RPMI7951 (cell line): ENCODE results near the gene LY86. TPM values are rescaled to one million over a fixed set of nuclear protein-coding genes. Genes with fewer than 3 reads are reported as not detected.
"Not testable (repeated sequence)": the region's sequence is repeated elsewhere in the genome, so short reads cannot be mapped to it uniquely, and the experiment has no call there.

Experiments used
- DNase-seq: peaks from one replicate; pipeline ENCODE4 v3.0.0-alpha.2; 2012; ENCODE audit warnings: low read depth
- total RNA-seq: library from RNA; depleted of rRNA; stranded (reverse); fragments of >200 nt; shearing (Covaris generic); gene quantifications from 2 replicates; pipeline ENCODE4 v1.2.3, GENCODE V29; 2014

The LY86 gene
- total RNA-seq, 1 experiment from 2014 or later = not detected

DNA sequence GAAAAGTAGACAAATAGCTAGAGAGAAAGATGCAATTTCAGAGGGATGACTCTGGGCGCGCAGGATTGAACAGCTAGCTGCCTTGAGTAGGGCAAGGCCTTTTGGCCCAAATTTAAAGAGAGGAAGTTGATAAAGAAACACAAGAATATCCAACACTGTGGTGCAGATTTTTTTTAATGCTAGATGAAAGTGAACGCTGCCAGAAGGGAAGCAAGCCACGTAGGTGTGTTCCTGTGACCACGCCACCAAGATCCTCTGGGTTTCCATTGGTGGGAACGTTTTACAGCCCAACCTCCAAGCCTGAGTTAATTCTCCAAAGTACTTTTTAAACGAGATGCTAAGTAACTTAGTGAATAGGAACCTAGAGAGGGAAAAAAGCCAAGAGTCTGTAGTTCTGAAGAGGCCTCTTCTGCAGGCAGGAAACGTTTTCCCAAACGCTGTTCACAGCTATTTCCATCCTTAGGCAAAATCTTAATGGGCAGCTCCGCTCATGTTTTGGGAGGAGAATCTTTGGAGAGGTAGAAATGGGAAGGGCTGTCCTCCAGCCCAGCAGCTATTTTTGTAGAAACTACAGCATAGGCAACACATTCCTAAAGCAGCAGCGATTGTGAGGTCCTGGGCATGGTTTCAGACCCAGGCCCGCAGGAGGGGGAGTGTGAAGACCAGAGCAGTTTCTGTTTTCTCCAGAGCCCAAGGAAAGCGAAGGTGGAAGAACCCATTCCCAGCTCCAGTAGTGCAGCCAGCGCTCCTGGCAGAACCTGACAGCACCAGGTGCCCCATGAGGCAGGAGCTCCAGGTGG lies 8.2 kb downstream of the LY86 start:
- no peak for DNase-seq

DNA sequence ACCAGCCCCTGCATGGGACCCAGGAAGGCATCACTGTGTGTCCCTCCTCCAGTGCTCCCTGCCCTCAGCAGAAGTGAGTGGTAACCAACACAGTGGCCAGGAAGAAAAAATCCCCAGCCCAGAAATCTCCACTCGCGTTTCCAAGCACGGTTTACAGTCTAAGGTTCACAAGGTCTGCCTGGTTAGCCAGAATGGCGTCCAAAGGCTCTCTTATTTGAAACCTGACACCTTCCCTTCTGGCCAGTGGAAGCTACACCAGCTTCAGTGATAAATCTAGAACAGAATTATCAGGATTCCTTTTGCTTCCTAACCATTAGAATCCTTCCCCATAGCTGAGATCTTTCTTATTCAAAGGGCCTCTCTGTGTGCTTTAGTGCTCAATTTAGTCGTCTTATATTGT lies 9.2 kb downstream of the LY86 start:
- DNase-seq = no peak

DNA sequence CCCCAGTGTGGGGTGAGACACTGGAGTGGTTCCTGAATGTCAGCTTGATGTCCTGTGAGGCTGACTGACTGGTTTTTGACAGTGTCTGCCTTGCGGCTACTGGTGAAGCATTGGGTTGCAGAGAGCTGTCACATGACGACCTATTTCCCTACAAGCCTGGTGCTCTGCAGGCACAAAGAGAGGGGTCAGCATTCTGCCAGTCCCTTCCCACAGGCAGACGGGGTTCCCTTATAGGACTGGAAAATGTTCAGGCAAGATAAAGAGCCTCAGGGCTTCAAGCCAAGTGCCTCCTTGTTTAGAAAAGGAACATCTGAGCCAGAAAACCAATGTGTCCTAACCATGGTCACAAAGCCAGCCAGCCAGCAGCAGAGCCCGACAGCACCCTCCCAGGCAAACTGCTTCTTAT lies 11.0 kb downstream of the LY86 start:
- DNase-seq = no peak

DNA sequence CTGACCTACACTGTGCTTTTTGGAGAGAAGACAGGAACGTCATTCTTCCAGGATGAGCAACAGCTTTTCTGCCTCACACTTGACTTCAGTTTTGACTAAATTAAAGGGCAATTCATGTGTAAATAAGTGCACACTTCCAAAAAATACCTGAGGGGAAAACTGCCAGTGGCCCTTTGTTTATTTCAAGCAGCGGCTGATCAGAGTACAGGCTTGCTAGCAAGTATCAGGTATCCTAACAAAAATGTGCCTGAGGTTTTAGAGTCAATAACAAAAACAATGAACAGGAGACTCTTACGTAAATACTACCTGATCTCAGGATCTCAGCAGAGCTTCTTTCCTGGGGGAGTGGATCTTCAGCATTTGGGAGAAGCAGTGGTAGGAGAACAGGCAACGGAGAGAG lies 12.4 kb downstream of the LY86 start:
- DNase-seq = no peak

DNA sequence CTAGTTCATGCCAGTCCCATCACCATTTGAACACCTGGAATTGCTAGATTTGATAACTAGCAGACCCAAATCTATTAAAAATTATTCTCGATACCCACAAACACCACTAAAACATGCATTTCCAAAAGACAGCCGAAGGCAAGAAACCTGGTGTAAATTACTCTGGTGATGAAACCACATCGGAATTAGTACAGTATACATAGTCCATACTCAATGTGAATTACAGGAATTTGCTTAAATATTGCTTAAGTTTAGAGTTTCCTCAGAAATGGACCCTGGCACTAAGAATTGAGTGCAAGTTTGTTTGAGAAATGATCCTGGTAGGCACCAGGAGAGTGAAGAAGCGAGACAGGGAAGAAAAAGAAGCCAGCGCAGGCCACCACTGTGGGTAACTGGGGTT lies 13.7 kb downstream of the LY86 start:
- no peak for DNase-seq

DNA sequence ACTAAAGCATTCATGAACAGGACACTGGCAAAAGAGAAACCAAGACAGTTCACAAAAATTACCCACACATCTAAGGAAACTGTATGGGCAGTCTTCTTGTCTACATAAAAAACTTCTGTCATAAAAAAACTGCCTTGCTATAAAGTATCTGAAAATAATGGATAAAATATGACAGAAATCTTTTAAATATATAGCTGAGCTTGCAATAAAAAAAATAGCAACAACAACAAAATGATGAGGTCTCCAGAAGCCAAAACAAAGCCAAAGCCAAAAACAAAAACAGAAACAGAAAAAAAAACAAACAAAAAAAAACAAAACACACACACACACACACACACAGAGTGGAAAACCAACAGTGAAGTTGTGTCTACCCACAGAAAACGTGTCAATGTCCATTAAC lies 14.8 kb downstream of the LY86 start:
- DNase-seq = no peak

DNA sequence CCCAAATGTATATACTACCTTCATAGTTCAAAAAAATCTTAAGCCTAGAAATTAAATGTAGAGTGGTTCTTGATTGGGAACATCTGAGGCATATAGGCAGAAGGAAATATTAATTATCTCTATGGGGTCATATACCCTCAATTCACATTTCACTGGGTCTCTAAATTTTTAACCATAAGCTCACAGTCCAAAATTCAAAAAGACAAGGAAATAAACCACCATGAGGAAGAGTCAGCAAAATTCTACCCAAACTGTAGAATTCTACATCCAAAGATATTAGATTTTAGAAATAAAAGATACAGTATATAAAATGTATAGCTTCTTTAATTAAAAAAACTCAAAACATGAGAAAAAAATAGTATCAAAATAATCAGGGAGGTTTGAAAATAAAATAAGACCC lies 15.5 kb downstream of the LY86 start:
- no peak for DNase-seq

DNA sequence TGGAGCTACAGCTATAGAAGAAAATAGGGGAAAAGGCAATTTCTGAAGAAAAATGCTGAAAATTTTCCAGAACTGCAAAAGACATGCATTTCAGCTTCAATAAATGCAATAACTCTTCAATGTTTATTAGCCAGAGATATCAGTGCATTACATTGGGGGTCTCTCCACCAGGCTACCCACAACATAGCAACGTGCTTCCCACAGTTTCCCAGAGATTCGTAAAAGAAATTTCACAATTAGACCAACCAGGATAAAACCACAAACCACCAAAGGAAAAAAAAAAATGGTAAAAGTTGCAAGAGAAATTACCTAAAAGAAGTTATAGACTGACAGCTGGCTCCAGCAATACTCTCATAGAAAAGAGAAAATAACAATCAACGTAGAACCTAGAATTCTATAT lies 16.0 kb downstream of the LY86 start:
- no peak for DNase-seq

DNA sequence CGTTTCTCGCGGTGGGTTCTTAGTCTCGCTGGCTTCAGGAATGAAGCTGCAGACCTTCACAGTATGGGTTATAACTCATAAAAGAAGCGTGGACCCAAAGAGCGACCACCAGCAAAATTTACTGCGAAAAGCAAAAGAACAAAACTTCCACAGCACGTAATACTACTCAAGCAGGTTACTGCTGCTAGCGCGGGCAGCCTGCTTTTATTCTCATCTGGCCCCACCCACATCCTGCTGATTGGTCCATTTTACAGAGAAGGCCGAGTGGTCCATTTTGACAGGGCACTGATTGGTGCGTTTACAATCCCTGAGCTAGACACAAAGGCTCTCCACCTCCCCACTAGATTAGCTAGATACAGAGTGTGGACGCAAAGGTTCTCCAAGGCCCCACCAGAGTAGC lies 17.4 kb downstream of the LY86 start:
- DNase-seq = no peak

DNA sequence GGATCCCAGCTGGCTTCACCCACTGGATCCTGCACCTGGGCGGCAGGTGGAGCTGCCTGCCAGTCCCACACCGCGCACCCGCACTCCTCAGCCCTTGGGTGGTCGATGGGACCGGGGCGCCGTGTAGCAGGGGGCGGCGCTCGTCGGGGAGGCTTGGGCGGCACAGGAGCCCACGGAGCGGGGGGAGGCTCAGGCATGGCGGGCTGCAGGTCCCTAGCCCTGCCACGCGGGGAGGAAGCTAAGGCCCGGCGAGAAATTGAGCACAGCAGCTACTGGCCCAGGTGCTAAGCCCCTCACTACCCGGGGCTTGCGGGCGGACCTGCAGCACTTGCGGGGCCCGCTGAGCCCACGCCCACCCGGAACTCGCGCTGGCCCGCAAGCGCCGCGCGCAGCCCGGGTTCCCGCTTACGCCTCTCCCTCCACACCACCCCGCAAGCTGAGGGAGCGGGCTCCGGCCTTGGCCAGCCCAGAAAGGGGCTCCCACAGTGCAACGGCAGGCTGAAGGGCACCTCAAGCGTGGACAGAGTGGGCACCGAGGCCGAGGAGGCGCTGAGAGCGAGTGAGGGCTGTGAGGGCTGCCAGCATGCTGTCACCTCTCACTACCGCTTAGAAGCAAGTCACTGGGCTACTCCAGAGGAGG lies 18.0 kb downstream of the LY86 start:
- DNase-seq = not testable (repeated sequence)

DNA sequence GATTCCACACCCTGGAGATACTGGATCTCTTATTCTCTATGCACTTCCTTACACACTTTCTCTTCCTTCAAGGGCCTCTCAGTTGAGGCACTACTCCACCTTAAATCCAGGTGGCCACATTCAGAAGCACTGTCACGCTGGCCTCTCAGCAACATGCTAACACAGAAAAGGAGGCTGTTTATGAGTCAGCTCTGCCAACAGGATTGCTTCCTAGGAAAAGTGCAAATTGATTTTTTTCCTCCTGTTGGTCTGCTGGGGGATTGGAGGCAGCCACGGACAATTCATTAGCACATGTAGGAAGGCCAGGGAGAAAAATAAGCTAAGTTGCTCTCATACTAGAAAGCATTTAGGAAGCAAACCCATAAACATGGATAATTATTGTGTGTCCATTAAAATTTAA lies 20.9 kb downstream of the LY86 start:
- no peak for DNase-seq

DNA sequence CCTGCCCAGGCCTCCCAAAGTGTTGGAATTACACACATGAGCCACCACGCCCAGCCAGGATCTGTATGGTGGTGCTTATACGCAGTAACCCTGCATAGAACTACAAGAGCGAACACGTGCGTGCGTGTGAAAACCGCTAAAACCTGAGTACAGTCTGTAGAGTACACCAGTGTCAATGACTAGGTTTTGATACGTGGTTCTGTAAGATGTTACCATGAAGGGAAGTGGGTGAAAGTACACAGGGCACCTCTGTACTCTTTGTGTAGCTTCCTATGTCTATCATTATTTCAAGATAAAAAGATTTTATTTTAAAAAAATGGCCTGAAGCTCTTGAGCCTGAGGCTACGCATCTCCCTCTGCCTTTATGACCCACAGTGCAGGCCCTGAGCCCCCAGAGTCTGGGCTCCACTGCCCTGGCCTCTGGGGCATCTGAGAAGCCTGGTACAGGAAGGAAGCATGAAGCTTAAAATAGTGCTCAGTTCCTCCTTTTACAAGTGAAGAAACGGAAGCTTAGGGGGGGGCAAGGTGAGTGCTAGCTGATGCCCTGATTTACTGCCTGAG lies 21.6 kb downstream of the LY86 start:
- DNase-seq = no peak

DNA sequence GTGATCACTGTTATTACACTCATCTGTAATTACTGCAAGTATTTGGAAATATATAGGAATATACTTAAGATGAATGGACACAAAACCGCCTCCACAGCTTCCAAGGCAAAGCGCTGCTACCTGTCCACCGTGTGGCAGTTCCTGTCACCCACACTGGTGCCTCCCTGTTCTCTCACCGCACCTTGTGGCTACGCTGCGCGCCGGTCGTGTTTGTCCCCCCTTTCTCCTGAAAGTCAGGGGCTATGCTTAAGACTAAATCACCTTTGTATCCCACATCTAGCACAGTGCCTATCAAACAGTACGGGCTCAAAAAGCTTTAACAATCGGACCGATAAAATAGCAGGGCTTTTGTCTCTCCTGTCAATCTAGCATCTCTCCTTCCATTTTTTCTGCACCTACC lies 23.0 kb downstream of the LY86 start:
- no peak for DNase-seq

DNA sequence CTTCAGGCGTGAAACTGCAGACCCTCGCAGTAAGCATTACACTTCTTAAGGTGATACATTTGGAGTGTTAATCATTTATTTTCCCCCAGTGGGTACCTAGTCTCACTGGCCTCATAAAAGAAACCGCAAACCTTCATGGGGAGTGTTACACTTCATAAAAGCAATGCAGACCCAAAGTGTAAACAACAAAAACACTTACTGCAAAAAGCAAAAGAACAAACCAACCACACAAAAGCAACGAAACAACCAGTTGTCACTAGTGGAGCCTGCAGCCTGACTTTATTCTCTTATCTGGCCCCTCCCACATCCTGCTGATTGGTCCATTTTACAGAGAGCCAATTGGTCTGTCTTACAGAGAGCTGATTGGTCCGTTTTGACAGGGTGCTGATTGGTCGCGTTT lies 23.8 kb downstream of the LY86 start:
- DNase-seq = no peak

DNA sequence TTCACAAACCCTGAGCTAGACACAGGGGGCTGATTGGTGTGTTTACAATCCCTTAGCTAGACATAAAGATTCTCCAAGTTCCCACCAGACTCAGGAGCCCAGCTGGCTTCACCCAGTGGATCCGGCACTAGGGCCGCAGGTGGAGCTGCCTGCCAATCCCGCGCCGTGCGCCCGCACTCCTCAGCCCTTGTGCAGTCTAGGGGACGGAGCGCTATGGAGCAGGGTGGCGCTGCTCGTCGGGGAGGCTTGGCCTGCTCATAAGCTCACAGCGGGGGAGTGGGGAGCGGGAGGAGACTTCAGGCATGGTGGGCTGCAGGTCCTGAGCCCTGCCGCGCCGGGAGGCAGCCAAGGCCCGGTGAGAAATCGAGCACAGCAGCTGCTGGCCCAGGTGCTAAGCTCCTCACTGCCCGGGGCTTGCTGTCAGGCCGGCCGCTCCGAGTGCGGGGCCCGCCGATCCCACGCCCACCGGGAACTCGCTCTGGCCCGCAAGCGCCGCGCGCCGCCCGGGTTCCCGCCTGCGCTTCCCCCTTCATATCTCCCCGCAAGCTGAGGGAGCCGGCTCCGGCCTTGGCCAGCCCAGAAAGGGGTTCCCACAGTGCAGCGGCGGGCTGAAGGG lies 24.7 kb downstream of the LY86 start:
- not testable (repeated sequence) for DNase-seq

DNA sequence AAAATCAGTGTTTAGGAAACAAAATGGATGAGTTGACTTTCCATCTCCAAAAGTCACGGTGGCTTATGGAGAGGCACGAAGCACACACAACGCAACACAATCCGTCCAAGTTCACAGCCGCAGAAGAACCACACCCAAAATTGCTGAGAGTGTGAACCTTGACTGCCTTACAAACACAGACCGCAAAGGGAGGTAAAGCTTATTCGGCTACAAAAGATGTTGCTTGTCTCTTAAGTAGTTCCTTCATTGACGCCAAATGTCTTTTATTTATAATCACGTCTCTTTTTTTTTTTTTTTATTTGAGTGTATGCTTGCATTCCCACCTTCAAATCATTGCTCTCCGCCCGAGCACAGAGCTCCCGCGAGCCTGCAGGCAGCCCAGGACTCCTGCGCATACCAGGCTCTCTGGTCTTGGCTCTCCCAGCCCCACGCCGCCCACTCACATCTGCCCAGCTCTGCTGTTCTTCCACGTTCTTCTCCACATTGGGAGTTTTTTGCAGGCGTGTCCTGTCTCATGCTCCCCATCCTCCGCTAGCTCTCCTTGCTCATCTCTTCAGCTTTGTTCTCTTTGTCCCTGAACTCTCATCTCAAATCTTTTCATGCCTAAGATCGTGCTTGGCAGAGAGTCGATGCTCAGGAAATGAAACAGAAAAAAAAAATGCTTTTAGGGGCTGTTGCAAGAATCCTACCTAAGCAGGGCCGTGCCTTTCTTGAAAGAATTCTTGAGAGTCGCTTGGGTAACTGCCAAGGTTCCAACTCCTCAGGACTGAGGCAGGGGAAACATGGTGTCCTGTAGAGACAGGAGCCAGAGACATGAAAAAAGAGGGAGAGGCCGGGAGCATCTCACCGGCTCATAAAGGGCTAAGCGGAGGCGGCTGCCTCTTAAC lies 25.8 kb downstream of the LY86 start:
- DNase-seq = no peak

DNA sequence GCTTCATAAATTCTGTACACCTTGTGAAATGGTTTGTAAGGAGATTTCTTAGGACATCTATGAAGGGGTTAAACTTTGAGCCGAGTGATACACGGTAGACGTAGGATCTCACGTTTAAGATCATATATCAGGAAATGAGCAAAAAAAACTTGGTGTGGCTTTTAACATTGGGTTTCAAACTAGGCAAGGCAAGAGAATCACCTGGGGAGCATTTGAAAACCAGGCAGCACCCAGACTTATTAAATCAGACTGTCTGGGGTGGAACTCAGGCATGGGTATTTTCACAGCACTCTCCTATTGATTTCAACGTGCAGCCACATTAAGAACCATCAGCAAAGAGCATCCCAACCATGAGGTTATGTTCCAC lies 26.4 kb downstream of the LY86 start:
- no peak for DNase-seq

DNA sequence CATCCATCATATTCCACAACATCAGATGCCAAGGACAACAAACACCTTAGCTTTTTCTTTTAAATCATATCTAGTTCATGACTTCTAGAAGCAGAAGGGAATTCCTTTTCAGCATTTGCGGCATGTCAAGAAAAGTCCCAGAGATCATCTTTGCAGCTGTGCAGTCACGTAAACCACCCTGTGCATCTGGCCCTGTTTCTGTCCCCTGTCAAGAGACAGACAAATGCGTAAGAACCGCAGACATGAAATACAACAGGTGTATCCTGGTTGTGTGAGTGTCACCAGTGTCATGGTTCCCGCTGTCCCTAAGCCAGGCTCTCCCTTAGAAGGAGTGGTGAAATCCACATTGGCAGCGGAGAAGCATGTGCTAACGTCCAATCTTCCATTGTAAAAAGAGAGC lies 28.1 kb downstream of the LY86 start:
- no peak for DNase-seq

DNA sequence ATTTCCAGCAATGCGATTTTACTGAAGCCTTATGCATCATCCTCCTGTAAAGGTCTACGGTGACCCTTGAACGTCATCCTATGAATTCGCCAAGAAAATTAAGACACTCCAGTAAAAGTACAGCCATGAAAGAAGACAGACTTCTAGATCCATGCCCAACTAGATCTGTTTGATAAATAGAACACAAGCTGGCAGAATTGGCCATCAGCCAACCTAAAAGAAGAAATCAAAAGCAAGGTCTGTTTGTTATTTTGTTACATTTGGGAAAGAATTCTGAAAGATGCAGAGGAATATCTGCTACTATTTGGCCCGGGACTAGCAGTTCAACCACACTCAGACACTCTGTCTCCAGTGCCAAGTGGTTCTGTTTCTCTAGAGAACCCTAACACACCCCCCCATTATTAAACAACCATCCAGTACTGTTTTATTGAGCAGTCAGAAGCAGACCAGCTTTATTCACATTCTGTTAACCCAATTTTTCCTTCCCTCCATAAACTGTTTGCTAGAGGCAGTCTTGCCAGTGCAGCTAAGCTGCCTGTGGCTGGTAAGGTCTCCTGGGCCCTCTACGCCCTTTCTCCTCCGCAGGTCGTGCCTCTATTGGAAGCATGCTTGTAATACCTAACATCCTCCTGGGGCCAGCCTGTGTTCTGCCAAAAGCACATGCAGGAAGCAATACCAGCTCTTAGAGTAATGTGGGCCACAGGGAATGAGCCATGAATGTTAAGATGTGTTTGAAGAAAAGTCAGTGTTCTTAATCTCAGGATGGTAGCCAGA lies 30.7 kb downstream of the LY86 start:
- no peak for DNase-seq

DNA sequence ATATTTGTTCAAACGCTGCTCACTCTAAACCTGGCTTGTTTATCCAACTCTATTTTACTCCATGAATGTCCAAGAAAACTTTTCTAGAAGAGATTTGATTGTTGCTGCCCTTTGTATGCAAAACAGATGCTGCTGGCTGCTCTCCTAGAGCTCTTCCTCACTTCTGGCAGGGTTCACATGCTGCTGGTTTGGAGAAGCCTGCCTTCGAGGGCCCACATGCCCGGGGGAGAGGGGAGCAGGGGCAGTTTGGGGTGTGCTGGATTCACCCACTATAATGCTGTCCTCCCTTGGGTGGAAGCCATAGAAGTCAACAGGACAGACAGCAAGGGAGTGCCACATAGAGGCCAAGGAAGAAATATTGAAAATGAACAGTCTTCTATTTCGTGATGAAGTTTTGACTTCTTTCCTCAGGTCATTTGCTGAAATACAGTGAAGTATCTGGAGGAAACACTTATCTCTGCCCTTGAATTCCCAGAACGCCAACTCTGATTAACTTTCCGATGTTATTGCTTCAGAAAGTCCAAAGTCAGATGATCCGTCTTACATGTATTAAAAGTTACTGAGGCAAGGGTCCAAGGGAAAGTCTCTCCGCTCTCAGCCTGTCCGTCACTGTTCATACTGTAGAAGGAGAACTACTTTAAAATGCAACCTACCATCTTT lies 32.4 kb downstream of the LY86 start:
- no peak for DNase-seq

DNA sequence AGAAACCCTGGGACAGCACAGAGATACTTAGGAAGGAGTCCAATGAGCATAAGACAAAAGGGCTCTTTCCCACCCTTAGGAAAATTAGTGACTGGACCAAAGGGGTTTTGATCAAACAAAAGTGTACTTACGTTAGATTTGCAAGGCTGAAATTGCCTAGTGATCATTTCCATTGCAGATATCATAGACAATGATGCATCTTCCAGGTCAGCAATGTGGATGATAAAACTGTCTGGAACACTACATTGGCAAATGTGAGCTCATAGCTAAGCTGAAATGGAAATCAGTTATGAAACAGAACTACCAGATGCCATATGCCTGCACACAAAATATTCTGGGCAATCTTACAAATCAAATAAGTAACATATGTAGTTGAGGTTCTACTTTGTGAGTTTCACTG lies 34.0 kb downstream of the LY86 start:
- no peak for DNase-seq
